ENCODE data around the gene RGS7BP.

- TF ChIP-seq GATA2 (IDR thresholded peaks at IDR 0.05; ENCODE audit: low read depth, low read length) (no peak), GATA3 (IDR thresholded peaks at IDR 0.05; ENCODE audit: low read depth, low read length) (no peak)
Observed at GRCh38 chr5:64462391-64462790, 43.4 kb upstream of the RGS7BP start.

All from SH-SY5Y (cell line).